Activated CD4-positive, alpha-beta T cell treated with anti-CD3 and anti-CD28 coated beads for 36 hours (primary cell): ENCODE data around the gene CD207. TPM values are rescaled to one million over a fixed set of nuclear protein-coding genes. Genes with fewer than 3 reads are reported as not detected.
A peak's percentile ranks its signal among the peaks of the same experiment; 100 is the strongest.

Experiments
- ATAC-seq: fragments of 200-7000 bp; cut with Tn5 transposase; one replicate; pipeline ENCODE4 v1.10.0; 2021; ENCODE audit warnings: mild to moderate bottlenecking, moderate library complexity
- CTCF ChIA-PET: fragments of 350-600 bp; sonication (Branson Sonifier 250); formaldehyde crosslinking; loops from one replicate; lab custom pipeline; 2021; ENCODE audit warnings: antibody characterized with exemption; lab: Charles Lee
- POLR2A ChIA-PET: fragments of 350-600 bp; sonication (Branson Sonifier 250); formaldehyde crosslinking; loops from one replicate; lab custom pipeline; 2021; ENCODE audit warnings: antibody characterized with exemption, inconsistent platforms; lab: Charles Lee
- DNase-seq: peaks from one replicate; pipeline ENCODE4 v3.0.0-alpha.2; 2020
- H3K27ac Mint-ChIP-seq: one replicate; pipeline ENCODE4 v1.8.0; 2021; ENCODE audit warnings: mixed read lengths
- H3K27me3 Mint-ChIP-seq: one replicate; pipeline ENCODE4 v1.8.0; 2021; ENCODE audit warnings: mixed read lengths
- H3K36me3 Mint-ChIP-seq: one replicate; pipeline ENCODE4 v1.8.0; 2021; ENCODE audit warnings: low read depth, mixed read lengths
- H3K4me1 Mint-ChIP-seq: one replicate; pipeline ENCODE4 v1.8.0; 2021; ENCODE audit warnings: mixed read lengths
- H3K4me3 Mint-ChIP-seq: one replicate; pipeline ENCODE4 v1.8.0; 2021; ENCODE audit warnings: mild to moderate bottlenecking, moderate library complexity, mixed read lengths
- H3K9me3 Mint-ChIP-seq: one replicate; pipeline ENCODE4 v1.8.0; 2021; ENCODE audit warnings: low read depth, mixed read lengths
- intact Hi-C, 2 experiments: fragments of 100-400 bp; cut with DNase I in 1 of 2; cut with micrococcal nuclease in 1 of 2; formaldehyde crosslinking; loops; one replicate each; pipeline versions ENCODE4 v1.14.2 to v1.15.1; 2022 to 2024; cut with DNase I, micrococcal nuclease
- total RNA-seq, 2 experiments: library from RNA; stranded (reverse); gene quantifications; one replicate each; pipeline ENCODE4 v1.2.3, GENCODE V29; 2021

CD207 gene
- total RNA-seq, 2 experiments from 2014 or later, result not detected

- CTCF ChIA-PET, result interaction anchor here (1.0 to 1.2 kb wide), 2 partner anchors 119 to 155 kb away, joined by 3 read pairs; no protein-coding TSS in a partner anchor
- Mint-ChIP-seq H3K9me3 (peaks cover 7% of the 10 kb centered on the region), H3K4me3 (no peak overlapping the region), H3K4me1 (no peaks in the 10 kb centered on the region), H3K36me3 (no peaks in the 10 kb centered on the region), H3K27ac (no peak overlapping the region), H3K27me3 (peaks cover 29% of the 10 kb centered on the region)
- intact Hi-C loops, result no loop called here
- DNase-seq (no peak), ATAC-seq (no peak)
- POLR2A ChIA-PET, result no interaction called here
Measured at GRCh38 chr2:70795164-70795995, 40.2 kb downstream of the CD207 start.

- intact Hi-C loops, result no loop called here
- no peak for DNase-seq
- no peaks in the 10 kb centered on the region for H3K36me3 Mint-ChIP-seq
- ChIA-PET CTCF (interaction anchor here (0.6 to 1.3 kb wide), 4 partner anchors 10 to 154 kb away, joined by 3 to 4 read pairs (median 3); no protein-coding TSS in a partner anchor), POLR2A (no interaction called here)
- no peak overlapping the region for H3K27ac Mint-ChIP-seq
- peaks cover 6% of the 10 kb centered on the region for H3K4me1 Mint-ChIP-seq
- H3K27me3 Mint-ChIP-seq, result peaks cover 35% of the 10 kb centered on the region
- H3K9me3 Mint-ChIP-seq, result no peaks in the 10 kb centered on the region
- no peak overlapping the region for H3K4me3 Mint-ChIP-seq
- no peak for ATAC-seq
Measured at GRCh38 chr2:70793450-70793849, 42.2 kb downstream of the CD207 start.

- Mint-ChIP-seq H3K27ac (peak within 1 kb of the TSS; percentile 27), H3K4me3 (peak within 1 kb of the TSS; percentile 56), H3K36me3 (no peaks in the 10 kb centered on the region), H3K4me1 (peaks cover 8% of the 10 kb centered on the region), H3K9me3 (no peaks in the 10 kb centered on the region), H3K27me3 (peaks cover 53% of the 10 kb centered on the region)
- CTCF ChIA-PET, result interaction anchor here (0.6 to 4.9 kb wide), 16 partner anchors 12 to 177 kb away, joined by 3 to 24 read pairs (median 5); no protein-coding TSS in a partner anchor
- no peak for ATAC-seq
- DNase-seq, result no peak
- POLR2A ChIA-PET, result interaction anchor here (1.1 kb wide), 1 partner anchor 22 kb away, joined by 4 read pairs; the partner anchor contains the start of gene ADD2
- intact Hi-C loops, result no loop called here
Measured at GRCh38 chr2:70790136-70790828, 45.3 kb downstream of the CD207 start, which contains the start of gene FIGLA. FIGLA (minus strand) TSS chr2:70790643; CDS start chr2:70790638, 5 bp downstream.

GRCh38 chr2:70789304-70790135 is 46.1 kb downstream of the CD207 start:
- H3K27ac Mint-ChIP-seq, result peak overlapping the region; percentile 27
- ChIA-PET POLR2A (interaction anchor here (1.1 kb wide), 1 partner anchor 21 kb away, joined by 4 read pairs; the partner anchor contains the start of gene ADD2), CTCF (interaction anchor here (0.5 to 4.9 kb wide), 39 partner anchors 8 to 487 kb away, joined by 3 to 24 read pairs (median 3); no protein-coding TSS in a partner anchor)
- ATAC-seq, result peak; percentile 84
- H3K27me3 Mint-ChIP-seq, result peaks cover 50% of the 10 kb centered on the region
- no peaks in the 10 kb centered on the region for H3K9me3 Mint-ChIP-seq
- H3K36me3 Mint-ChIP-seq, result no peaks in the 10 kb centered on the region
- H3K4me3 Mint-ChIP-seq, result peak overlapping the region; percentile 56
- peak; percentile 88 for DNase-seq
- intact Hi-C loops, result loop anchor here (1.0 to 2.0 kb wide), 6 partner anchors 73 to 159 kb away; no protein-coding TSS in a partner anchor
- H3K4me1 Mint-ChIP-seq, result peaks cover 11% of the 10 kb centered on the region

- Mint-ChIP-seq H3K9me3 (no peaks in the 10 kb centered on the region), H3K27ac (no peak overlapping the region), H3K4me1 (peaks cover 11% of the 10 kb centered on the region), H3K27me3 (peaks cover 29% of the 10 kb centered on the region), H3K4me3 (no peak overlapping the region), H3K36me3 (no peaks in the 10 kb centered on the region)
- DNase-seq (peak; percentile 77), ATAC-seq (peak; percentile 82)
- ChIA-PET POLR2A (no interaction called here), CTCF (interaction anchor here (0.5 to 1.5 kb wide), 17 partner anchors 9 to 595 kb away, joined by 3 to 7 read pairs (median 3); partner anchors contain the start of gene ADD2)
- intact Hi-C loops, result loop anchor here (1.0 kb wide), 2 partner anchors 130 to 481 kb away; no protein-coding TSS in a partner anchor
Measured at GRCh38 chr2:70785137-70785911, 50.3 kb downstream of the CD207 start.

GRCh38 chr2:70784320-70784719 is 51.3 kb downstream of the CD207 start:
- Mint-ChIP-seq H3K9me3 (no peaks in the 10 kb centered on the region), H3K36me3 (no peaks in the 10 kb centered on the region), H3K27me3 (peaks cover 25% of the 10 kb centered on the region), H3K4me3 (no peak overlapping the region), H3K4me1 (peaks cover 6% of the 10 kb centered on the region), H3K27ac (no peak overlapping the region)
- no peak for ATAC-seq
- ChIA-PET POLR2A (no interaction called here), CTCF (interaction anchor here (0.6 to 1.5 kb wide), 5 partner anchors 8 to 140 kb away, joined by 3 to 6 read pairs (median 3); no protein-coding TSS in a partner anchor)
- DNase-seq, result no peak
- intact Hi-C loops, result no loop called here

Other genes with a start within 250 kb of the CD207 start
- gene ADD2, start 67.6 kb downstream of the CD207 start, total RNA-seq, result 10 to 100 TPM; 26.9 to 31.5 TPM
- gene FIGLA, start 45.2 kb downstream of the CD207 start, total RNA-seq, result not detected
- not detected for gene CLEC4F, start 15.2 kb downstream of the CD207 start, total RNA-seq
- not detected for gene VAX2, start 64.8 kb upstream of the CD207 start, total RNA-seq
- gene ATP6V1B1, start 100.1 kb upstream of the CD207 start, total RNA-seq, result not detected
- gene ANKRD53, start 142.8 kb upstream of the CD207 start, total RNA-seq, result under 1 TPM in 1 of 2 experiments, not detected in 1; 0.14 TPM
- 10 to 100 TPM; 39.1 to 48.5 TPM for gene TEX261, start 159.1 kb upstream of the CD207 start, total RNA-seq
- 10 to 100 TPM; 39.7 to 40.6 TPM for gene NAGK, start 232.8 kb upstream of the CD207 start, total RNA-seq